Sigmoid colon (tissue), 7 donors: ENCODE measurements around the gene ODAD2. TPM values are rescaled to one million over a fixed set of nuclear protein-coding genes. Genes with fewer than 3 reads are reported as not detected.

Experiments
- DNase-seq: peaks from one replicate; pipeline ENCODE4 v3.0.0-alpha.2; 2019
- H3K27ac ChIP-seq, 4 donors: fragments of 200-600 bp; sonication (generic); one replicate each; pipeline ENCODE4 v1.5.1; 2016 to 2019; ENCODE audit warnings: mild to moderate bottlenecking in 1 of 4
- H3K27me3 ChIP-seq, 3 donors: fragments of 200-600 bp; sonication (generic); one replicate each; pipeline ENCODE4 v1.5.1; 2019; ENCODE audit warnings: mild to moderate bottlenecking in 1 of 3
- H3K36me3 ChIP-seq, 4 donors: fragments of 200-600 bp; sonication (generic); one replicate each; pipeline ENCODE4 v1.5.1; 2016 to 2019
- H3K4me1 ChIP-seq, 4 donors: fragments of 200-600 bp; sonication (generic); one replicate each; pipeline ENCODE4 v1.5.1; 2017 to 2019
- H3K4me3 ChIP-seq, 4 donors: fragments of 200-600 bp; sonication (generic); one replicate each; pipeline ENCODE4 v1.5.1; 2017 to 2019; ENCODE audit warnings: mild to moderate bottlenecking in 2 of 4, moderate library complexity in 1 of 4
- H3K9me3 ChIP-seq, 4 donors: fragments of 200-600 bp in 3 of 4; sonication (generic) in 3 of 4; one replicate each; pipeline versions ENCODE4 v1.5.1 to v1.6.1; 2013 to 2019
- CTCF ChIP-seq, 4 experiments: fragments of 450-650 bp in 3 of 4; fragments of 200-600 bp in 1 of 4; IDR thresholded peaks; one replicate each; pipeline ENCODE4 v1.5.1; 2016 to 2019; ENCODE audit warnings: antibody characterized with exemption in 4 of 4, mild to moderate bottlenecking in 3 of 4, moderate library complexity in 2 of 4
- EP300 ChIP-seq, 4 donors: sonication (generic); formaldehyde crosslinking; IDR thresholded peaks; one replicate each; pipeline ENCODE4 v1.6.1; 2017; ENCODE audit warnings: antibody characterized with exemption in 4 of 4
- POLR2A ChIP-seq, 2 donors: fragments of 450-650 bp; IDR thresholded peaks; one replicate each; pipeline ENCODE4 v1.6.1; 2016; ENCODE audit warnings: antibody characterized with exemption in 2 of 2, mild to moderate bottlenecking in 2 of 2, moderate library complexity in 2 of 2
- POLR2AphosphoS5 ChIP-seq, 4 donors: sonication (generic); formaldehyde crosslinking; IDR thresholded peaks; one replicate each; pipeline ENCODE4 v1.6.1; 2017; ENCODE audit warnings: antibody characterized with exemption in 4 of 4
- WGBS, 2 donors: extraction: QIAGEN DNeasy Blood & Tissue Kit; methylation state at CpG; one replicate each; pipeline ENCODE4 v1.1.7; 2013; 5-methylcytosine and 5-hydroxymethylcytosine counted together
- intact Hi-C: fragments of 100-400 bp; cut with DNase I; formaldehyde crosslinking; loops from one replicate; pipeline ENCODE4 v1.15.1; 2023
- polyA plus RNA-seq, 3 donors: library from polyadenylated mRNA; stranded (reverse); fragments of 200-250 nt; gene quantifications; one replicate each; pipeline ENCODE4 v1.2.3, GENCODE V29; 2013
- total RNA-seq, 4 donors: library from RNA; depleted of rRNA; stranded (reverse); fragments of >200 nt; gene quantifications; one replicate each; pipeline ENCODE4 v1.1.0, GENCODE V29; 2016
- donor health status: healthy with polysubstance abuse.
- donor health status: Bipolar disorder and iron deficiency.
- donor health status: healthy.

ODAD2 gene
- total and polyA plus RNA-seq, 7 donors: 0.29 to 8.8 (median 2.3) TPM; not detected in 1

DNA sequence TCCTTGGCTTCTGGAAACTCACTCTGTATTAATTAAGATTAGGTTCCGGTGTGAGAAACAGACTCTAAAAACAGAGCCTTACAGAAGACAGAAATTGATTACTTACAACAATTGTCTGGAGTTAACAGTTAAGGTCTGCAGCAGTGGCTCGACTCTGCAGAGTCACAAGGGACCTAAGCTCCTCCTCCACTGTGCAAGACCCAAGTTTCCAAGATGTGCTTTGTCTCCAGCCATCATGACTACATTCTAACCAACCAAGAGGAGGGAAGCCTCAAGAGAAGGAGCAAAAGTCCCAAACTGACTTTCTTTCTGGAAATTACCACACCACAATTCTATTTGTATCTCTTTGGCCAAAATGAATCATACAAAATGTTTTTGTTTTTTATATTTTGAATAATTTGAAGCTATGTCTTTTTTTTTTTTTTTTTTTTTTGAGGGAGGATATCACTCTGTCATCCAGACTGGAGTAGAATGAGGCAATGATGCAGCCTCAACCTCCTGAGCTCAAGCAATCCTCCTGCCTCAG lies 14.2 kb upstream of the ODAD2 start:
- Histone ChIP-seq H3K27ac (no peak overlapping the region), H3K36me3 (no peaks in the 10 kb centered on the region), H3K4me3 (no peak overlapping the region), H3K27me3 (no peaks in the 10 kb centered on the region), H3K4me1 (no peaks in the 10 kb centered on the region), H3K9me3 (no peaks in the 10 kb centered on the region)
- no peak for TF ChIP-seq POLR2AphosphoS5 (IDR thresholded peaks at IDR 0.05)
- no peak for TF ChIP-seq CTCF (IDR thresholded peaks at IDR 0.05)
- no peak for TF ChIP-seq POLR2A (IDR thresholded peaks at IDR 0.05)
- no peak for TF ChIP-seq EP300 (IDR thresholded peaks at IDR 0.05)
- intact Hi-C loops: no loop called here
- 57 to 66% methylated on average over 2 of the region's 2 CpGs for WGBS, 2 donors
- DNase-seq: no peak

DNA sequence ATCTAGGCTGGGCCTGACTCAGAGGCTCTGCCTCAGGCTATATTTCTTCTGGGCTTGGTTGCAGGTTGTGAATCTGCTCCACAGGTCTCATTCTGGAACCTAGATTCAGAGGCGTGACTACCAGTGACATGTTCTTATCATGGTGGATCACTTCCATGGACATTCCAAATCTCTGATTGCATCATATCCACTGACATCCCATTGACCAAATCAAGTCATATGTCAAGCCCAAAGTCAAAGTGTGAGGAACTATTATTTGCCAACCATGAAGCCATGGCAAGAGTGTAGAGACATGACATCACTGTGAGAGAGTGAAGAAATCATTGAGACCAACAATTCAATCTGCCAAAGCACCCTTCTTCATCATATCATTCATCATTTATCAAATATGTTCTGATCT lies 11.9 kb upstream of the ODAD2 start:
- Histone ChIP-seq H3K27ac (no peak overlapping the region), H3K9me3 (no peaks in the 10 kb centered on the region), H3K4me3 (no peak overlapping the region), H3K4me1 (no peaks in the 10 kb centered on the region), H3K27me3 (no peaks in the 10 kb centered on the region), H3K36me3 (no peaks in the 10 kb centered on the region)
- no peak for TF ChIP-seq CTCF (IDR thresholded peaks at IDR 0.05)
- no peak for TF ChIP-seq EP300 (IDR thresholded peaks at IDR 0.05)
- no peak for TF ChIP-seq POLR2A (IDR thresholded peaks at IDR 0.05)
- no peak for TF ChIP-seq POLR2AphosphoS5 (IDR thresholded peaks at IDR 0.05)
- intact Hi-C loops: no loop called here
- WGBS, 2 donors: 93 to 98% methylated on average over 1 of the region's 1 CpG
- no peak for DNase-seq

DNA sequence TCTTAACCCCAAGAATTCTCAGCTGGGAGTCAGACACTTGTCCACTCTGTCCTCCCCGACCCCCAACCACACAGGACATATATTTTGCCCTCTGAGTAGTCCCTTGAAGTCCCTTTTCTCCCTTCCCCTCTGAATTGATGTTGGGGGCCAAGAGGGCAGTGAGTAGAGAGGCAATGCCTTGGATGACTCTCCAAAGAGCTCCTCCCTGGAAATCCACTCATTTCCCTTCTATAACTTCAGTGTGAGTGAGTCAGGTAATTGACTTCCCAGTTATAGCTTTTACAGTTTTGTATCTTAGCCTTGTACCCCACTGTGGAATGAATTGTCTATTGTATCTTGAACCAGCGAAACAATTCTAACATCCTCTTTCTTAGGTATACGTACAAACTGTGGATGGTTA lies 9.2 kb upstream of the ODAD2 start:
- no peak for DNase-seq
- H3K4me1 ChIP-seq: no peaks in the 10 kb centered on the region
- H3K4me3 ChIP-seq: no peak overlapping the region
- H3K27me3 ChIP-seq: no peaks in the 10 kb centered on the region
- no peaks in the 10 kb centered on the region for H3K9me3 ChIP-seq
- no peak overlapping the region for H3K27ac ChIP-seq
- TF ChIP-seq CTCF (IDR thresholded peaks at IDR 0.05) (no peak), POLR2A (IDR thresholded peaks at IDR 0.05) (no peak), EP300 (IDR thresholded peaks at IDR 0.05) (no peak), POLR2AphosphoS5 (IDR thresholded peaks at IDR 0.05) (no peak)
- H3K36me3 ChIP-seq: no peaks in the 10 kb centered on the region
- intact Hi-C loops: no loop called here
- 66 to 79% methylated on average over 3 of the region's 3 CpGs for WGBS, 2 donors

GRCh38 chr10:28001353-28001752 lies 2.5 kb upstream of the ODAD2 start:
- intact Hi-C loops: no loop called here
- no peak for TF ChIP-seq EP300 (IDR thresholded peaks at IDR 0.05)
- TF ChIP-seq CTCF (IDR thresholded peaks at IDR 0.05): no peak
- no peak for TF ChIP-seq POLR2AphosphoS5 (IDR thresholded peaks at IDR 0.05)
- no peak for TF ChIP-seq POLR2A (IDR thresholded peaks at IDR 0.05)
- H3K27me3 ChIP-seq: no peaks in the 10 kb centered on the region
- no peaks in the 10 kb centered on the region for H3K9me3 ChIP-seq
- peaks cover 0 to 9% (median 3%) of the 10 kb centered on the region in 4 donors for H3K4me1 ChIP-seq
- 83 to 91% methylated on average over 7 of the region's 7 CpGs for WGBS, 2 donors
- H3K36me3 ChIP-seq: no peaks in the 10 kb centered on the region
- H3K4me3 ChIP-seq: no peak overlapping the region
- no peak for DNase-seq
- H3K27ac ChIP-seq: no peak overlapping the region
